GDM1 (cell line): ENCODE measurements around the gene TP73.

Experiments
- DNase-seq: peaks from one replicate; lab custom pipeline; 2025; lab: John Stamatoyannopoulos, UW

Gene TP73

DNA sequence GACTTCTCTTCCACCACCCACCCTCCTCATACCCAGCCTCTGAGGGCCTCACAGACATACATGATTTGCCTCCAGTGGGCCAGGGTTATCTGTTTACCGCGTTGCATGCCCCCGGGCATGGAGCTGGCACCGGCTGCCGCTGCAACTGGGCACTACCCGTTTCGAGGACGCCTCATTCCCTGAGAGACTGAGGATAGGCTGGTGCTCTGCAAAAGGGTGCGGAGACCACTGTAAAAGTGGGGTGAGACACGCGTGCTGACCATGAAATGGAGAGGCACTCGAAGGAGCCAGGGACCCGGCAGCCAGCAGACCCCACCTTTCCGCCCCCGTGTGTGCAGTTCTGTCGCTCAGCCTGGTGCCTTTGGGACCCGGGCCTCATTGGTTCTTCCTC is 20.6 kb downstream of the TP73 start:
- no peak for DNase-seq

DNA sequence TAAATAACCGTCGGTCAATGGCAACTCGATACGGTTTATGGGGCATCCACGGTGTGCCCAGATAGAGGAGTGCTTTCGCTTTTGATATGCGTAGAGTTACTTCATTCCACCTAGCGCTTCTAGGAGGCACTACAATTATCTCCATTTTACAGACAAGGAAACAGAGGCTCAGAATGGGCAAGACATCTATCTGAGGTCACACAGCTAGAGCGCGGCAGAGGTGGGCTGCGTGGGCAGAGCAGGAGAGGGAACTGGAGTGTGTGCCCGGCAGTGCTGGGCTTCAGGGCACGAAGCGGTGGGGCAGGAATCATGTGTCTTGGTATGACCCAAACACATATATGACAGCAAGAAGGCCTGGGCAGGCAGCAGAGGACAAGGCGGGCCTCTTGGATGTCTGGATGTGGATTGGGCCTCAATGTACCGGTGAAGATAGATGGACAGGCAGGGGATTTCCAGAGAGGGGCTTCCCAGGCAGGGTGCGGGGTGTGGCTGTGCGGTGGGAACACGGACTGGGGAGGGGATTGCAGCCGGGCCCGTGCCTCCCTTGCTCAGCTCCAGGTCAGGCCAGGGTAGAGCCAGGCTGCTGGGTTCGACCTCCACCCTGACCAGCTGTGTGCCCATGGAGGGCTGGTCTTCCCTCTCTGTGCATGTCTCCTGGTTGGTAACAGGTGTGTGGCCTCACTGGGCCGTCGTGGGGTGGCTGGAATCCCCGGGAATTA is 21.2 kb downstream of the TP73 start:
- DNase-seq, result no peak

DNA sequence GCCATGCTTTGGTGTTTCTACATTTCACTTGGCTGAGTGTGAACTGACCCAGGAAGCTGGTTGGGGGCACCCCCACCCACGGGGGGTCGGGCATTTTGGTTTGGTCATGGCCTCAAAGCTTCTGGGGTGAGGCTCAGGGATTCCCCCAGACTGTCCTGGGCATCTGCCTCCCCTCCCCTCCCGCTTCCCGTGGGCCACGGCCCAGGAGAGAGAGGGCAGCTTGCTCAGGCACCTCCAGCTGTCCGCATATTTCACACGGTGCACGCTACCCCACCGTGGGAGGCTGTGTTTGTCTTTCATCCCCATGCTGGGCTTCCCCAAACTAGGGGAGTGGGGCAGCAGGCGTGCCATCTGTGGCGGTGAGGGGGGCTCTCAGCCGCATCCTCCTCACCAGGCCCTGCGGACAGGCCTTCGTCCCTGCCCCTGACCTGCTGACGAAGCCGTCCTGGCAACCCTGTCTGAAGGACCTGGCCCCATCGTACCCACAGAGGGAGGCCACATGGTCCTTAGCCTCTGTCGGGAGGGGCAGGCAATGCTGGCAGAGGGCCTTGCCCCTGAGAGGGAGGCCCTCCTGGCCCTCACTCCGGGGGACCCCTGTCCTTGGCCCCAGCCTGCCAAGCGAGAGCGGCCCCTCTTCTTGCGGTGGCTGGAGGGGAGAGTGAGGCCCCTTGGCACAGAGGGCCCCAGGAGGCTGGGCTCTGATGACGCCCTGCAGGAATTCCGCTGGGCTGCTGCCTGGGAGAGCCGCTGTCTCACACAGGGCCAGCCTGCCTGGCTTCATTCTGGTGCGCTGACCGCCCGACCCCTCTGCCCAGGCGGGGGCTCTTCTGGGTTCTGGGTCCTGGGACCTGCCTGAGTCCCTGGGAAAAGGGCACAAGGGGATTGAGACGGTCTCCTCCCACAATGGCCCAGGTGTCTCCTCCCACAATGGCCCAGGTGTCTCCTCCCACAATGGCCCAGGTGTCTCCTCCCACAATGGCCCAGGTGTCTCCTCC is 22.1 kb downstream of the TP73 start:
- no peak for DNase-seq

DNA sequence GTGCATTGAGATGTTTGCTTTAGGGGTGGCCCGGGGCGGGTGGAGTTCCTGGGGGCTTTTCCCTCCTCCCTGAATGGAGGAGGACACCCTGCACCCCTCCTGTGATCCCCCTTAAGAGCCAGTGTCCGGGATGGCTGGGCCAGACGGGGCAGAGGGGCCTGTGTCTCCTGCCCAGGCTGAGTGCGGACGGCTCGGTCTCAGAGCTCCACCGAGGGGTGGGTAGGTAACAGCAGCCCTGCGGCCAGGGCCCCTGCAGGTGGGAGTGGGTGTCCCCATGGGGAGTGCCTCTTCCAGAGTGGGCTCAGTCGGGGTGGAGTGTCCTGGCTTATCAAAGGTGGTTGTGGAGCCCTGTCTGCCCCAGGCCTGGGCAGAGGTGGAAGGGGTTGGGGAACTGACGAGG is 23.1 kb downstream of the TP73 start:
- no peak for DNase-seq

DNA sequence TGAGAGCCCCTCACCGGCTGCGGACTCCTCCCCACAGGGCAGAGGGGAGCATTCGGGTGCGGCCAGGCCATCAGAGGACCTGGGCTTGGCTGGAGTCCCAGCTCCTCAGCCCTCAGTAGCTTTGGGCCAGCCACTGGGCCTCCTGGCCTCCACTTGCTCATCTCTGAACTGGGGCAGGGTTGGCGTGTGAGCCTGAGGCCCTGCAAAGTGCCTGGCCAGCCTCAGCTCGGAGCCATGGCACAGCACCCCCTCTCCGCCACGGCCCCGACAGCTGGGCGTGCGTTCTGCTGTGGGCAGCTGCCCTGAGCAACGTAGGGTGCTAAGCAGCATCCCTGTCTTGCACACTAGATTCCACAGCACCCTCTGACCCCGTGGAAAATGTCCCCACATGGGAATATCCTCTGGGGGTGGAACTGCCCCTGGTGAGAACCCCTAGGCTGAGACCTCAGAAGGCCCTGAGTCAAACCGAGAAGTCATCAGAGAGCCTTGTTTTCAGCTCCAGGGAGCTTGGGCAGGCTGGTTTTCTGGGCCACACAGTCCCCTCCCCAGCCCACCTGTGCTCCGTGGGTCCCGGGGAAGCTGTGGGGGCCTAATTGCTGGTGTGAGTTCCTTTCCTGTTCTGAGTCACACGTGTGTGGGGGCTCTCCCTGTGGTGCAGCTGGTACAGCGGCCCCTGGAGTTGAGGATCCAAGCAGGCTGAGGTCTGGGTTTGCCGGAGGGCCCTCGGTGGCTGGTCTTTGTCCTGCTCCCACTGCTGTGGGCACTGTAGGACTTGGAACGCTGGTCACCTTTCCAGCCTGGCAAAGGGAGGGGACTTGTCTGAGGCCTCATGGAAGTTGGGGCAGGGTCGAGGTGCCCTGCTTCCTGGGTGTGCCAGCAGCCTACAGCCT is 24.5 kb downstream of the TP73 start:
- DNase-seq, result no peak

DNA sequence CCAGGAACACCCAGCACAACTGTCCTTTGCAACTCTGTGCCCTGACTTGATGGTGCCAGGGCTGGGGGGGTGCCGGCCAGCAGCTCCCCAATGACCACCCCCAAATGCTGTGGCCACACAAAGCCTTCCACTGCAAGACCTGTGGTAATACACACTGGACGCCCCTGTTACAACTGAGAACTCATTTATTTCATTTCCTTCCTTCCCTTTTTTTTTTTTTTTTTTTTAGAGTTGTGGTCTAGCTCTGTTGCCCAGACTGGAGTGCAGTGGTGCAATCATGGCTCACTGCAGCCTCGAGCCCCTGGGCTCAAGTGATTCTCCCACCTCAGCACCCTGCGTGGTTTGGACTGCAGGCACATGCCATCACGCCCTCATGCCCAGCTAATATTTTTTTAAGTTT is 25.2 kb downstream of the TP73 start:
- DNase-seq, result no peak

DNA sequence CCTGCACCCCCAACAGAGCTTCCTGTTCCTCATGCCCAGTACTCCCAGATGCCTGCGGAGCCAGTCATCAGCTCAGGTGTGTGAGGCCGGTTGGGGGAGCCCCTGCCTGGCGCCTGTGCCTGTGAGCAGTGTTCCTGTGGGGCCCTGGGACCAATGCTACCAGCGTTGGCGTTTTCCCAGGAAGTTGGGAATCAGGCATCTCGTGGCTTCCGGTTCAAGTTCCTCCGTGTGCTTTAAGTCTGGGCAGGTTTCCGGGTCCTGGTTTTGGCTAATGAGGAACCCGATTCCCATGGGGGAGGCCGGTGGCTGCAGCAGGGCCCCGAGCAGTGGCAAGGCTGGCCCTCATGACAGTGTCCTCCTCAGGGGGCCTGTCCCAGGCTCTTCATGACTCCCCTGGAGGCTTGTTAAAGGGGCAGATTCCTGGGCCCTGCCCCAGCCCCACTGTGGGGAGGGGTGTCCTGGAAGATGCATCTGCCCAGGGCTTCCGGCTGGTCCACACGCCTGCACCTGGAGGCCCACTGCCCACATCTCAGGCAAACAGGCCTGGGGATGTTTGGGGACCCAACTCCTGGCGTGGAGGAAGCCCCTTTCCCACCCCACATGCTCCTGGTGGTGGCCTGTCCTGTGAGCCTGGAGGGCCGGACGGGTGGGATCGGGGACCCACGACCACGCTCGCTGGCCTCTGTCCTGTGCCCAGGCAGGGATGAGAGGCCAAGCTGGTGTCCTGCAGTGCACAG is 26.2 kb downstream of the TP73 start:
- no peak for DNase-seq

DNA sequence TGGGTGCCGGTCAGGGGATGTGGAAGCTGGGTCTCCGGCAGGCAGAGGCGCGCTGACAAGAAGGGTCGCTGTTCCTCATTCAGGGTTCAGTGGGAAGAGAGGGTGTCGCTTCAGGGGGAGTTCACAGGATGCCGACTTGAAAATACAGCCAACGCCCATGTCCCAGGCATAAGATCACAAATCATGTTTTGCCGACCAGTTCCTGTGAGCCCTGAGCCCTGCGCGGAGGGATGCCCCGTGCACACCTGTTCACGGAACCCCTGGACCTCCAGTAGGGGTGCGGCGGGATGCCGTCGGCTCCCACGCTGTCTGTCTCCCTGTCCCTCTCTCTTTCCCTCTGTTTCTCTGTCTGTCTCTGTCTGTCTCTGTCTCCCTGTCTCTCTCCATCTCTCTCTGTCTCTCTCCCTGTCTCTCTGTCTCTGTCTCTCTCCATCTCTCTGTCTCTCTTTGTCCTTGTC is 26.8 kb downstream of the TP73 start:
- no peak for DNase-seq

DNA sequence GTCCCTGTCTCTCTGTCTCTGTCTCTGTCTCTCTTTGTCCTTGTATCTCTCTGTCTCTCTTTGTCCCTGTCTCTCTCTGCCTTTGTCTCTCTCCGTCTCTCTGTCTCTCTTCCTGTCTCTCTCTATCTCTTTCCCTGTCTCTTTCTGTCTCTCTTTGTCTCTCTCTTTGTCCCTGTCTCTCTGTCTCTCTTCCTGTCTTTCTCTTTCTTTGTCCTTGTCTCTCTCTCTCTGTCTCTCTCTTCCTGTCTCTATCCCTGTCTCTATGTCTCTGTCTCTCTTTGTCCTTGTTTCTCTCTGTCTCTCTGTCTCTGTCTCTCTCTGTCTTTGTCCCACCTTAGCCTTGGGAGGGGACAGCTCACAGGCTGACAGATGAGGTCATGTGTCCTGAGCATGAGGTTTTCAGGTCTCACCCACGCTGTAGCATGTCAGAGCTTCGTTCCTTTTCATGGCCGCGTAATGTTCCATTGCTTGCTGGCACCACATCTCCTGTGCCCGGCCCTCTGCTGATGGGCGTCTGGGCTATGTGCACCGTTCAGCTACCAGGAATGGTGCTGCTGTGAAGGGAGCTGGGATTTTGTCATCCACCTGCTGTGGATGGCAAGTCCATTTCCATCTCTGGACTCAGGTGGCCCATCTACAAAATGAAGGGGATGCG is 27.6 kb downstream of the TP73 start:
- DNase-seq, result no peak

DNA sequence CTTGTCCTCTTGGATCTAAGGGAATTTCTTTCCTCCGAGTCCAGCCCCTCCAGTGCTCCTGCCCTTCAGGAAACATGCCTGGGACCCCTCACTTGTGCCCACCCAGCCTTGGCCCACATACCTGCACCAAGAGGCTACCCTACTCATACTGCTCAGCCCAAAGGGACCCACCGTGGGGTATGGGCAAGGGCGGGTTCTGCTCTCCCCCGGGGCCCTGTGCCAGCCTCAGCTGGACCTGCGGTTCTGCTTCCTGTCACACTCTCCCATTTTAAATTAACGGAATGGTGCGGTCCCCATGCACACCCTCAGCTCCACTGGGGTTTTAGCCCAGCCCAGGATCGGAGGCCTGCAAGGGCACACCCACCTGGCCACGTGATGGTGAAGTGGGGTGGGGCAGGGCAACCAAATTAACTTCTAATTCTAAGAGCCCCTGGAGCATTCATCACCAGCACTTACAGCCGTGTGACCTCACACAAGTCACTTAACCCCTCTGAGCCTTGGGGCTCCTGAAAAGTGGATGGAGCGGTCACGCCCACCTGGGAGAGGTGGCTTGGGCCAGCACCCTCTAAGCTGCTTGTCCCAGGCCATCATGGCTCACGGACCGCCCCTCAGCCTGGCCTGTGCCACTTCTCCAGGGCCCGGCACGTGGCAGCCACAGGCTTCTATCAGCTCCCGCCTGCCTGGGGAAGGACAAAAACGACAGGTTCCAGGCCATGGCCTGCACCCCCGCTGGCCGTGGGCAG is 28.3 kb downstream of the TP73 start:
- no peak for DNase-seq

DNA sequence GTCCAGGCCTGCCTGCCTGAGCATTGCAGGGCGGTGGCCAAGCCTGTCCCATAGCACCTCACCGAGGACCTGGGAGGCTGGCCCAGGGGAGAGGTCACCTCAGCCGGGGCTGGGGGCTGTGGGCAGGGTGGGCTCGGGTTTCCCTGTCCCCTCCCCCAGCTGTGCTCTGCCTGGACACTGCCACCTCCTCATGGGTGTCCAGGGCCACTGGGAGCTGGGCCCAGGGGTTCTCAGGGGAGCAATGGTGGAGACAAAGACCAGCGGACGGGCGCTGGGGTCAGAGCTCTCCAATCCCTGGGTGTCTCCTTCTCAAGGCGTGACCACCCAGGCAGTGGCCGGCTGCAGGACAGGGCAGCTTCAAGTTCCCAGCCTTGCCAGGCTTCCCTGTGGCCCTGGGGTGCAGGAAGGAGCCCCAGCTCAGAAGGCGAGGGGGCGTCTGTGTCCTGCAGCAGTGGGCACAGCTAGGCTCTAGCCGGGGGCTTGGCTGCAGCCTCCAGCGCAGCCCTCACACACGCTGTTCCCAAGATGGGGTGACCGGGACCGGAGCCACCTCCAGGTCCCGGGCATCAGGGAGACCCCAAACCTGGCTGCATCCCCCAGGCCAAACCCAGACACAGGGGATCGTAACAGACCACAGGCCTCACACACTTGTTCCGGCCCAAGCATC is 29.0 kb downstream of the TP73 start:
- no peak for DNase-seq

DNA sequence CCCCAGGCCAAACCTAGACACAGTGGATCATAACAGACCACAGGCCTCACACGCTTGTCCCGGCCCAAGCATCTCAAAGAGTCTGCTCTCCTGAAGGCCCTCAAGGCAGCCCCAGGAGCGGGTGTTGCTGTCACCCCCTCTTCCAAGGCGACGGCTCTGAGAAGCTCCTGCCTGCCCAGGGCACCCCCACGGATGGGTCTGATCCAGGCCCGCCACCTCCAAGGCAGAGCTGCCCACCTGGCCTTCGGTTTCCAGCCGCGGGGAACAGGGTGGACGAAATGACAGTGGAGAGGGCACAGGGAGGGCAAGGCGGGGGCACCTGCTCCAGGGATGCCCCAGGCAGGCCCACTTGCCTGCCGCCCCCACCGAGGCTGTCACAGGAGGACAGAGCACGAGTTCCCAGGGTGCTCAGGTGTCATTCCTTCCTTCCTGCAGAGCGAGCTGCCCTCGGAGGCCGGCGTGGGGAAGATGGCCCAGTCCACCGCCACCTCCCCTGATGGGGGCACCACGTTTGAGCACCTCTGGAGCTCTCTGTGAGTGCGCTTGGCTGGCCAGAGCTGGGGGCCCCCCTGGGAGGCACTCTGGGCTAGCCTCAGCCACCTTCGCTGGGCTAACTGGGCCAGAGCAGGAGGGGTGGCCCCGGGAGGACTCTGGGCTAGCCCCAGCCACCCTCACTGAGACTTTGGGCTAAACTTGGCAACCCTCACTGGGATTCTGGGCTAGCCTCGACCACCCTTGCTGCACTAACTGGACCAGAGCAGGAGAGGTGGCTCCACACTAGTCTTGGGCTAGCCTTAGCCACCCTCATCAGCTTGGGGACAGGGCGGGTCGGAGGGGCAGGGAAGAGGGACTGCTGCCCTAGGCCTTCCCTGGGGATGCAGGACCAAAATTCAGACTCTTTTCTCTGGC is 29.8 kb downstream of the TP73 start:
- no peak for DNase-seq

DNA sequence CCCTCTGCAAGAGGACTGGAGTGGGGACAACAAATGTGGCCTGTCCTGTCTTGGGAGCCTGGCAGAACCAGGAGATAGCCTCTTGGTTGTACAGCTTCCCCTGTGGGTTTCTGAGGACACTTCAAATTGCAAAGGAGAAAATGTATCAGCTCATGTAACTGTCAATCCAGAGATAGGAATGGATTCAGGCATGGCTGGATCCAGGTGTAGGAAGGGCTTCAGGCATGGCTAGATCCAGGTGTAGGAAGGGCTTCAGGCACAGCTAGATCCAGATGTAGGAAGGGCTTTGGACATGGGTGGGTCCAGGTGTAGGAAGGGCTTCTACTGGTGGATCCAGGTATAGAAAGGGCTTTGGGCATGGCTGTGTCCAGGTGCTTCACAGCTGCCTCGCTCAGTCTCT is 30.9 kb downstream of the TP73 start:
- no peak for DNase-seq

DNA sequence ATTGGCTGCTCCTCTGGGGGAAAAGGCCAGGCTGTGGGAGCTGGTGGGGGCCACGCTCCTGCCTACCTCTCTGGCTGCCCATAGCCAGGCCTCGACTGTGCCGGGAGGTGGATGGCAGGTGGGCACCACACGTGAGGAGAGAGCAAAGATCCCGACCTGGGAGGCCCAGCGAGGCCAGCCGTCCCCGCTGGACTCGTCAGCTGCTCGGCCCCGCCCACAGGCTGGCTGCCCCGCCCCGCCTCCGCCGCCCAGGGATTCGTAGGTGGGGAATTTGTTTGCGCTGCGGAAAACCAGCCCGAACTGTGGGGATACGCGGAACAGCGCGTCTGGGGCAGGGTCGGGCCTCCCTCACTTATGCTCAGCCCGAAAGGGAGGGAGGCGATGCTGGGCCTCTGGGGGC is 31.7 kb downstream of the TP73 start:
- no peak for DNase-seq

DNA sequence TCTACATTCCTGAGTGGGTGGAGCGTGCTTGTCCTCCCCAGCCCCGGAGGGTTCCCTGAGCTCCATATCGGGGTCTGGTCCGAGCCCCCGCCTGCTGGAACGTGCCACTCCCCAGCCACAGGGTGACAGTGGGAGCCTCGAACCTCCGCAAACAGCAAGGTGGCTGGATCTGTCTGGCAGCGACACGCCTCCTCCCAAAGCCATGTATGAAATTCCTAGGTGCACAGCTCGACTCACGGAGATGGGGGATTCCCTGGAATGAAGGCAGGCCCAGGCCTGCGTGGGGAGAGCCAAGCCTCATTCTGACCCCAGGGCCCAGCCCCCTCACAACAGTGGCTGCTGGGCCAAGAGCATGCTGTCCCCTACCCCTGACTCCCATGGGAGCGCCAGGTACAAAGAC is 32.9 kb downstream of the TP73 start:
- no peak for DNase-seq

DNA sequence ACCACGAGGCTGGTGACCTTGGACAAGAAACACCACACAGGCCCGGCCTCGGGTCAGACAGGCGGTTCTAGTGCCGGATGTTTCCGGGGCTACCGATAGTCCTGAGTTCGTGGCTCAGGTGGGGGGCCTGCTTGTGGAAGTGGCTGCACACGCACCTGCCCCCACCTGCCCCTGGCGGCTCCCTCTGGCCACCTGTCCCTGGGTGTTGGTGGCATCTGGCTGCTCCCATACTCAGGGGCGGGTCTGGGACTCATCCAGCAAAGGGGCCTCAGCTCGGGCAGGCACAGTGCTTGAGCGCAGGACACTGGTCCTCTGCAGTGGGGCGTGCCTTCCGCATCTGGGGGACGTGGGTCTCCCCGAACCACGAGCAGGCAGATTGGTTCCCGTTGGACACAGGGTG is 33.6 kb downstream of the TP73 start:
- no peak for DNase-seq

DNA sequence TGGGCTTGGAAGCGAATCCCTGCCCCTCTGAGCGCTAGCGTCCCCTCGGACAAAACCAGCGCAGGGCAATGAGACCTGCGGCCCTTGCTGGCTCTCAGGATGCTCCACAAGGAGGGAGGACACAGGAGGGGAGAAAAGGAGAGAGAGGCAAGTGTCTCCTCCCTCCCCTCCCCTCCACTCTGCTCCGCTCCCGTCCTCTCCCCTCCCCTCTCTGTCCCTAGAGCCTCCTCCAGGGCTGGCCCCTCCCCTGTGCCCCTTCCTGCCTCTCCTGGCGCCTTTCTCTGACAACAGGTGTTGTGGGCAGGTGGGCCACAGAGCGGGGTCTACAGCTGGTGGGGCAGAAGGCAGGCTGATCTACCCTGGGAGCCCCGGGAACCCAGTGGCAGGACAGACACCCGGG is 35.2 kb downstream of the TP73 start:
- no peak for DNase-seq

DNA sequence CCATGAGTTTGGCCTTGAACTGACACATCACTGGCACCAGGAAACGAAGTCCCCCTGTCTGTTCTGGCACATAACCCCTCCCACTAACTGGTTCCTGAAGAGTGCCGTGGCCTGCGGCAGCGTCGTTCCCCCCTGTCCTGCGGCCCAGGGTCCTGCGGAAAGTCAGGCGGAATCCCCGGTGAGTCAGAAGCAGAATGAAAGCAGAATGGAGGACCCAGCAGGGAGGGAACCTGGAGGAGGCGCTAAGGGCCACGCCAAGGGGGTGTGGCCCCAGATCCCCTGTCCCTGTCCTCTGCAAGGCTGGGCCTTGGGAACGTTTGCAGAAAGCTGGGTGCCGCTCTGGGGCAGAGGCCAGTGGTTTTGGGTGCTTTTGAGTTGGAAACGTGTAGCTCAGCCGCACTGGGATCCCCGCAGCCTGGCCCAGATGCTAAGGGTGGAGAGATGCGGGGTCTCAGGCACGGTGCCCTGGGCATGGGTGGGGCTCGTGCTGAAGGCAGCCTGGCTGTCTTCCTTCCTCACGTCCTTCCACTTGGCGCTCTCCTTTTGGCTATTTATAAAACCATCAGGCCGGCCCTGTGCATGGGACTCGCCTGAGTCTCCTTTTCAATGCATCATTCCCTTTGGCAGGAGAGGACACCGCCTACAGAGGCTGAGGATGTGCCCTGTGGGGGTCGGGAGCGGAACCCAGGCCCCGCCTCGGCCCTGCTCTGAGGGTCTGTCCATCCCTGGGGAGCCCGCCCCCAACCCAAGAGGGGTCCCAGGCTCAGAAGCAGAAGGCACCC is 36.2 kb downstream of the TP73 start:
- DNase-seq, result no peak
